ENCODE data around the gene AKT1. TPM values are rescaled to one million over a fixed set of nuclear protein-coding genes. Genes with fewer than 3 reads are reported as not detected.

AKT1 gene
- total RNA-seq, 1 experiment from 2014 or later, result 83.3 TPM

GRCh38 chr14:104826189-104826860 is 30.8 kb upstream of the AKT1 start:
- Mint-ChIP-seq H3K27ac (ENCODE audit: low read depth, unreplicated experiment) (peak overlapping the region; percentile 46), H3K4me1 (ENCODE audit: insufficient read depth, unreplicated experiment) (peaks cover 6% of the 10 kb centered on the region), H3K9me3 (ENCODE audit: unreplicated experiment) (peaks cover 12% of the 10 kb centered on the region), H3K36me3 (ENCODE audit: insufficient read depth, unreplicated experiment) (peaks cover 6% of the 10 kb centered on the region), H3K4me3 (ENCODE audit: unreplicated experiment) (peak overlapping the region; percentile 73), H3K27me3 (ENCODE audit: insufficient read depth, unreplicated experiment) (peaks cover 17% of the 10 kb centered on the region)
- intact Hi-C loops (cut with micrococcal nuclease), result loop anchor here (1.0 kb wide), 1 partner anchor 58 kb away; no protein-coding TSS in a partner anchor
- CTCF ChIA-PET, result interaction anchor here (0.6 to 2.8 kb wide), 13 partner anchors 12 to 144 kb away, joined by 3 to 26 read pairs (median 4); partner anchors contain the start of gene CEP170B
- POLR2A ChIA-PET, result interaction anchor here (0.6 to 1.5 kb wide), 9 partner anchors 12 to 267 kb away, joined by 3 to 7 read pairs (median 3); partner anchors contain the start of genes SIVA1 and ZBTB42
- TF ChIP-seq CTCF (IDR thresholded peaks at IDR 0.05; ENCODE audit: unreplicated experiment), result peak; percentile 94
- peak; percentile 82 for DNase-seq (ENCODE audit: unreplicated experiment)
- no TSS peak for BruUV-seq (replicated peaks)

- Mint-ChIP-seq H3K9me3 (ENCODE audit: unreplicated experiment) (peaks cover 12% of the 10 kb centered on the region), H3K4me3 (ENCODE audit: unreplicated experiment) (peak overlapping the region; percentile 64), H3K36me3 (ENCODE audit: insufficient read depth, unreplicated experiment) (peaks cover 6% of the 10 kb centered on the region), H3K4me1 (ENCODE audit: insufficient read depth, unreplicated experiment) (peaks cover 6% of the 10 kb centered on the region), H3K27me3 (ENCODE audit: insufficient read depth, unreplicated experiment) (peaks cover 17% of the 10 kb centered on the region), H3K27ac (ENCODE audit: low read depth, unreplicated experiment) (no peak overlapping the region)
- TF ChIP-seq CTCF (IDR thresholded peaks at IDR 0.05; ENCODE audit: unreplicated experiment), result no peak
- CTCF ChIA-PET, result interaction anchor here (1.7 to 2.8 kb wide), 3 partner anchors 40 to 58 kb away, joined by 7 to 26 read pairs (median 8); partner anchors contain the start of gene CEP170B
- no peak for DNase-seq (ENCODE audit: unreplicated experiment)
- POLR2A ChIA-PET, result no interaction called here
- intact Hi-C loops (cut with micrococcal nuclease), result no loop called here
- BruUV-seq (replicated peaks), result no TSS peak
These were observed 28.9 kb upstream of the AKT1 start for GRCh38 chr14:104824353-104824997.

- Mint-ChIP-seq H3K27me3 (ENCODE audit: insufficient read depth, unreplicated experiment) (peaks cover 17% of the 10 kb centered on the region), H3K27ac (ENCODE audit: low read depth, unreplicated experiment) (no peak overlapping the region), H3K9me3 (ENCODE audit: unreplicated experiment) (peaks cover 12% of the 10 kb centered on the region), H3K4me1 (ENCODE audit: insufficient read depth, unreplicated experiment) (peaks cover 6% of the 10 kb centered on the region), H3K36me3 (ENCODE audit: insufficient read depth, unreplicated experiment) (peaks cover 11% of the 10 kb centered on the region), H3K4me3 (ENCODE audit: unreplicated experiment) (no peak overlapping the region)
- DNase-seq (ENCODE audit: unreplicated experiment), result no peak
- BruUV-seq (replicated peaks), result no TSS peak
- intact Hi-C loops (cut with micrococcal nuclease), result no loop called here
- ChIA-PET CTCF (interaction anchor here (3.0 kb wide), 1 partner anchor 55 kb away, joined by 16 read pairs; no protein-coding TSS in a partner anchor), POLR2A (no interaction called here)
- TF ChIP-seq CTCF (IDR thresholded peaks at IDR 0.05; ENCODE audit: unreplicated experiment), result no peak
These were observed 27.5 kb upstream of the AKT1 start for GRCh38 chr14:104822821-104823615.

Data from MCF 10A (cell line).